IMR-90 (cell line): Measurements from ENCODE around the gene SSU72. TPM values are rescaled to one million over a fixed set of nuclear protein-coding genes. Genes with fewer than 3 reads are reported as not detected.

Source experiments
- ATAC-seq: fragments of 200-7000 bp; cut with Tn5 transposase; 2 replicates; pipeline ENCODE4 v1.9.1; 2020; ENCODE audit warnings: low read depth, mild to moderate bottlenecking, moderate library complexity
- BruUV-seq: library from RNA; stranded (reverse); fragments of 400-500 nt; replicated peaks from 2 replicates; lab custom pipeline; 2021; lab: Mats Ljungman, UMichigan
- CTCF ChIA-PET: fragments of 300-600 bp; formaldehyde crosslinking; extraction: SDS; loops from one replicate; lab custom pipeline; 2021; ENCODE audit warnings: antibody characterized with exemption; lab: Yijun Ruan, JAX
- POLR2A ChIA-PET: fragments of 300-600 bp; sonication (Branson Sonifier 250); formaldehyde crosslinking; loops from one replicate; lab custom pipeline; 2022; ENCODE audit warnings: antibody characterized with exemption; ENCODE audit not compliant: unreplicated experiment; lab: Charles Lee
- DNase-seq: peaks from one replicate; pipeline ENCODE4 v3.0.0; 2013
- H2AFZ ChIP-seq: replicated peaks from 2 replicates; pipeline ENCODE3; 2013; ENCODE audit warnings: low read length, mild to moderate bottlenecking; ENCODE audit not compliant: poor library complexity
- H2AK5ac ChIP-seq: 2 replicates; pipeline ENCODE4 v1.6.1; 2013; ENCODE audit warnings: low read depth, low read length, inconsistent platforms
- H2AK9ac ChIP-seq: replicated peaks from 2 replicates; pipeline ENCODE3; 2013; ENCODE audit warnings: mild to moderate bottlenecking, low read depth, low read length, moderate library complexity; ENCODE audit not compliant: poor library complexity
- H2BK120ac ChIP-seq: 2 replicates; pipeline ENCODE4 v1.6.1; 2013; ENCODE audit warnings: low read depth, low read length, inconsistent platforms
- H2BK15ac ChIP-seq: 3 replicates; pipeline ENCODE4 v1.6.1; 2013; ENCODE audit warnings: low read depth, low read length, inconsistent platforms
- H2BK20ac ChIP-seq: 2 replicates; pipeline ENCODE4 v1.6.1; 2013; ENCODE audit warnings: low read depth, mild to moderate bottlenecking, inconsistent platforms, low read length, moderate library complexity
- H2BK5ac ChIP-seq: 2 replicates; pipeline ENCODE4 v1.6.1; 2013; ENCODE audit warnings: mild to moderate bottlenecking, low read depth, low read length, inconsistent platforms; ENCODE audit not compliant: poor library complexity, severe bottlenecking
- H3K14ac ChIP-seq: replicated peaks from 2 replicates; pipeline ENCODE4 v1.6.1; 2013; ENCODE audit warnings: low read depth, low read length, inconsistent platforms
- H3K18ac ChIP-seq: 2 replicates; pipeline ENCODE4 v1.6.1; 2013; ENCODE audit warnings: low read depth, low read length, control low read depth
- H3K23ac ChIP-seq: 2 replicates; pipeline ENCODE4 v1.6.1; 2013; ENCODE audit warnings: low read depth, low read length, inconsistent platforms
- H3K27ac ChIP-seq: 2 replicates; pipeline ENCODE4 v1.5.1; 2013; ENCODE audit warnings: mild to moderate bottlenecking, control low read depth, low read length; ENCODE audit not compliant: insufficient read depth
- H3K27me3 ChIP-seq: 2 replicates; pipeline ENCODE4 v1.6.1; 2013; ENCODE audit warnings: low read length; ENCODE audit not compliant: control insufficient read depth, insufficient read depth
- H3K36me3 ChIP-seq: 2 replicates; pipeline ENCODE4 v1.6.1; 2013; ENCODE audit warnings: low read length, mixed read lengths; ENCODE audit not compliant: control insufficient read depth, insufficient read depth
- H3K4ac ChIP-seq: 2 replicates; pipeline ENCODE4 v1.6.1; 2013; ENCODE audit warnings: low read depth, low read length, inconsistent platforms
- H3K4me1 ChIP-seq: 2 replicates; pipeline ENCODE4 v1.6.1; 2013; ENCODE audit warnings: low read length, mixed read lengths; ENCODE audit not compliant: control insufficient read depth, insufficient read depth
- H3K4me2 ChIP-seq: 2 replicates; pipeline ENCODE4 v1.6.1; 2013; ENCODE audit warnings: low read depth, mild to moderate bottlenecking, control low read depth, low read length, moderate library complexity
- H3K4me3 ChIP-seq: 2 replicates; pipeline ENCODE4 v1.5.1; 2013; ENCODE audit warnings: low read depth, mild to moderate bottlenecking, control low read depth, low read length, moderate library complexity; ENCODE audit not compliant: insufficient read depth
- H3K56ac ChIP-seq: 2 replicates; pipeline ENCODE4 v1.6.1; 2013; ENCODE audit warnings: low read length, inconsistent platforms; ENCODE audit not compliant: insufficient read depth; ENCODE audit errors: extremely low read depth
- H3K79me1 ChIP-seq, 2 experiments: 2 replicates each; pipeline ENCODE4 v1.6.1; 2013; ENCODE audit warnings: low read length in 2 of 2, inconsistent platforms in 1 of 2, low read depth in 1 of 2
- H3K9ac ChIP-seq: 2 replicates; pipeline ENCODE4 v1.6.1; 2013; ENCODE audit warnings: low read depth, low read length, control low read depth
- H3K9me1 ChIP-seq: 2 replicates; pipeline ENCODE4 v1.6.1; 2013; ENCODE audit warnings: low read length, inconsistent platforms; ENCODE audit not compliant: insufficient read depth
- H3K9me3 ChIP-seq: 2 replicates; pipeline ENCODE4 v1.6.1; 2013; ENCODE audit warnings: low read length; ENCODE audit not compliant: control insufficient read depth, insufficient read depth
- H4K20me1 ChIP-seq: 2 replicates; pipeline ENCODE4 v1.6.1; 2013; ENCODE audit warnings: low read length, inconsistent platforms; ENCODE audit not compliant: insufficient read depth
- H4K5ac ChIP-seq: 2 replicates; pipeline ENCODE4 v1.6.1; 2013; ENCODE audit warnings: mild to moderate bottlenecking, low read depth, low read length, control low read depth
- H4K8ac ChIP-seq, 2 experiments: 2 replicates each; pipeline ENCODE4 v1.6.1; 2013; ENCODE audit warnings: low read depth in 2 of 2, low read length in 2 of 2, control low read depth in 1 of 2, inconsistent platforms in 1 of 2
- H4K91ac ChIP-seq: 2 replicates; pipeline ENCODE4 v1.6.1; 2013; ENCODE audit warnings: low read depth, low read length, inconsistent platforms; ENCODE audit not compliant: insufficient read depth
- CEBPB ChIP-seq: IDR thresholded peaks from 2 replicates; pipeline ENCODE4 v1.6.1; 2012; ENCODE audit warnings: low read depth, low read length, improper control_type of control experiment
- ELK1 ChIP-seq: fragments of 150-350 bp; IDR thresholded peaks from 2 replicates; pipeline ENCODE4 v1.6.1; 2016; ENCODE audit warnings: low read depth, mild to moderate bottlenecking, low read length, moderate library complexity, borderline replicate concordance
- MAFK ChIP-seq: IDR thresholded peaks from 2 replicates; pipeline ENCODE4 v1.6.1; 2012; ENCODE audit warnings: low read depth, low read length, improper control_type of control experiment
- RCOR1 ChIP-seq: IDR thresholded peaks from 2 replicates; pipeline ENCODE4 v1.6.1; 2012; ENCODE audit warnings: mild to moderate bottlenecking, low read length, improper control_type of control experiment; ENCODE audit not compliant: insufficient replicate concordance
- RFX5 ChIP-seq: IDR thresholded peaks from 2 replicates; pipeline ENCODE4 v1.8.0; 2012; ENCODE audit warnings: low read depth, mild to moderate bottlenecking, low read length, moderate library complexity
- SMC3 ChIP-seq: fragments of 150-350 bp; IDR thresholded peaks from 2 replicates; pipeline ENCODE4 v1.6.1; 2016; ENCODE audit warnings: low read depth, mild to moderate bottlenecking, antibody characterized with exemption, low read length, moderate library complexity
- USF2 ChIP-seq: fragments of 150-350 bp; IDR thresholded peaks from 2 replicates; pipeline ENCODE4 v1.6.1; 2017; ENCODE audit warnings: mild to moderate bottlenecking, antibody characterized with exemption, low read length, low read depth
- WGBS, 2 experiments: methylation state at CpG; one replicate each; pipeline versions ENCODE4 v1.1.5 to v1.1.7; 2013; ENCODE audit warnings: missing lambda C conversion rate in 2 of 2; ENCODE audit not compliant: insufficient read length in 1 of 2; ENCODE audit errors: extremely low coverage in 2 of 2; 5-methylcytosine and 5-hydroxymethylcytosine counted together
- dilution Hi-C: fragments of 300-500 bp; cut with HindIII; formaldehyde crosslinking; loops from one replicate; pipeline ENCODE4 v1.14.3; 2018; ENCODE audit warnings: low sequenced_read_pairs; ENCODE audit not compliant: unreplicated experiment
- in situ Hi-C: fragments of 300-500 bp; cut with MboI; formaldehyde crosslinking; loops from 3 replicates; pipeline ENCODE4 v1.14.3; 2019; ENCODE audit warnings: low sequenced_read_pairs, inconsistent platforms, mixed read lengths
- intact Hi-C: fragments of 100-400 bp; cut with micrococcal nuclease; formaldehyde crosslinking; loops from 2 replicates; pipeline ENCODE4 v1.10.0; 2022
- polyA plus RNA-seq, 3 experiments: library from polyadenylated mRNA; depleted of rRNA; stranded (reverse); fragments of >200 nt; gene quantifications; 2 replicates each; pipeline ENCODE4 v1.2.3, GENCODE V29; 2012; ENCODE audit warnings: low replicate concordance in 1 of 3
- total RNA-seq: library from RNA; depleted of rRNA; stranded (reverse); fragments of >200 nt; gene quantifications from 2 replicates; pipeline ENCODE4 v1.2.3, GENCODE V29; 2012

Gene SSU72
- total and polyA plus RNA-seq, 2 of the 4 experiments (the other 2 are of a cell fraction): 33.7 to 88.4 TPM

DNA sequence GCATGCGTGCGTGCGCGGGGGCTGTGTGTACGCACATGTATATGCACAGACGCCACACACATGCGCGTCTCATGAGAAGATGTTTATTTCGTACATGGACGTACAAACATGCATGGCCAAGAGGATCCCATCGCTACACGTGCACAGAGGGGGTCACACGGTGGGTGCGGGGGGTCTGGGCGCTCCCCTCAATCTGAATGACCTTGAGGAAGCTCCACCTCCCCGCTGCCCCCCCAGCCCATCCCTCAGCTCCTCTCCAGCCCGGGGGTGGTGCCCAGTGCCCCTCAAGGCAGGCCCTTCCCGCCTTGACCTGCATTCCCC is 35.7 kb downstream of the SSU72 start:
- Histone ChIP-seq H3K56ac (no peak overlapping the region), H4K5ac (peak overlapping the region; percentile 20; the same call in 1 of the 2 replicates), H3K4me1 (peaks cover 14% of the 10 kb centered on the region), H2AK5ac (peak overlapping the region; percentile 8; the same call in 1 of the 2 replicates), H3K9me3 (no peaks in the 10 kb centered on the region), H3K14ac (no peak overlapping the region), H2AFZ (peak overlapping the region; percentile 32), H3K27me3 (no peaks in the 10 kb centered on the region), H3K18ac (no peak overlapping the region), H3K79me1 (peaks cover 10 to 48% of the 10 kb centered on the region in 2 experiments), H4K20me1 (peaks cover 25% of the 10 kb centered on the region), H2BK5ac (no peak overlapping the region), H4K8ac (no peak overlapping the region), H3K23ac (peak overlapping the region; percentile 16; the same call in 1 of the 2 replicates), H3K27ac (no peak overlapping the region; the same call in 1 of the 2 replicates), H2BK120ac (no peak overlapping the region), H2BK20ac (no peak overlapping the region), H2AK9ac (peak overlapping the region; percentile 94), H3K9me1 (peaks cover 17% of the 10 kb centered on the region), H3K4me2 (peak overlapping the region; percentile 100), H4K91ac (no peak overlapping the region), H3K9ac (0 out of 2 replicates have a peak overlapping the region, but pooled peaks have one; percentile 95), H2BK15ac (no peak overlapping the region), H3K4me3 (peak overlapping the region; percentile 99), H3K36me3 (peaks cover 41% of the 10 kb centered on the region), H3K4ac (no peak overlapping the region; the same call in 1 of the 2 replicates)
- DNase-seq (no peak), ATAC-seq (no peak)
- ChIA-PET CTCF (no interaction called here), POLR2A (no interaction called here)
- dilution Hi-C loops: no loop called here
- no peak for TF ChIP-seq USF2
- no peak for TF ChIP-seq MAFK
- TF ChIP-seq RCOR1: no peak
- TF ChIP-seq RFX5: no peak
- no peak for TF ChIP-seq SMC3
- no peak for TF ChIP-seq CEBPB
- no peak for TF ChIP-seq ELK1
- no TSS peak for BruUV-seq
- intact Hi-C loops: no loop called here
- WGBS, 2 experiments: 87% methylated on average over 15 of the region's 18 CpGs; no CpG with 5 or more reads in 1 of the 2 experiments
- in situ Hi-C loops: no loop called here
